ENCODE results near the gene RAB3GAP1.

GRCh38 chr2:135011633-135012032, 40.5 kb upstream of the RAB3GAP1 start:
- TF ChIP-seq CTCF (IDR thresholded peaks at IDR 0.05; ENCODE audit: borderline replicate concordance, extremely low read depth, low read length, poor library complexity, severe bottlenecking) (no peak), EZH2 (IDR thresholded peaks at IDR 0.05; ENCODE audit: borderline replicate concordance, low read depth, low read length, severe bottlenecking) (no peak)

Data from DND-41 (cell line).